GM12874 (cell line): ENCODE measurements around the gene IGSF9B.

ENCODE experiments used
- TF ChIP-seq, protein P1 (sequence below): IDR thresholded peaks from 2 replicates; pipeline ENCODE4 v1.5.1; 2011; ENCODE audit warnings: low read depth, mild to moderate bottlenecking, control low read depth, low read length, moderate library complexity; ENCODE audit not compliant: insufficient read depth

IGSF9B gene

DNA sequence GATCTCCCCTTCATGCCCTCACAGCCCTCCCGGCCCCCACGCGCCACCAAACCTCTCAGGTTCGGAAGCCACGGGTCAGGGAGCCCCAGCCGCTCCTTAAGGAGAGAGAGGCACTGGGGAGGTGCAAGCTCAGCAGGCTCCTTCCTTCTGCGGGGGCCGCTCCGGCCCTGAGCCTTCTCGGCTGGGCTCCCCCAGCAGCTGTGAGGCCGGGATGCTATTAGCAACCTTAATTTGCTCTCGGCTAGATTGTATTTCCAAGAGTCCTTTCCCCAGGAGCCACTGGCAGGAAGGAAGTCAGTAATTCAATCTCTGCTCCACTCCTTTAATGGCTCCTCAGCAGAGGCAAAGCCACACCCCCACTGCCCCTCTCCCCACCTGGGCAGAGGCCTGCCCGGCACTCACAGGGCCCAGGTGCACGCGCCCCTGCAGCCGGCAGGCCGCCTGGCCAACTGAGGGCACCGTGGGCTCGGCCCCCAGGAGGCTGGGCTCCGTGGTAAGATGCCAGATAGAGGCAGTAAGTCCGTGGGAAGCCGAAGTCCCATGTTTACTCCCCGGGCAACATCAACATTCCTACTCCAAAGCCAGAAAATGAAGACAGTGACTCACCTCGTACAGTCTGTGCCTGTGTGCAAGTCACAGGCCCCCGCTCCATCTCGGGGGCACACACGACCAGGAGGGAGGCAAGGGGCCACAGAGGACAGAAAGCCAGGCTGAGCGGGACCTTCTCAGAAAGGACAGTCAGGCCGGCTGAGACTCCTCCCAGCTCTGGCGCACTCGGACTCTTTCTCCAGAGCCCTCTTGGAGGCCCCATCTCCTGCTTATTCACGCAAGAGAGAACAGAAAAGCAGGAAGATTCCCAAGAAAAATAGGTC is 5.2 kb downstream of the IGSF9B start:
- TF ChIP-seq, protein P1, sequence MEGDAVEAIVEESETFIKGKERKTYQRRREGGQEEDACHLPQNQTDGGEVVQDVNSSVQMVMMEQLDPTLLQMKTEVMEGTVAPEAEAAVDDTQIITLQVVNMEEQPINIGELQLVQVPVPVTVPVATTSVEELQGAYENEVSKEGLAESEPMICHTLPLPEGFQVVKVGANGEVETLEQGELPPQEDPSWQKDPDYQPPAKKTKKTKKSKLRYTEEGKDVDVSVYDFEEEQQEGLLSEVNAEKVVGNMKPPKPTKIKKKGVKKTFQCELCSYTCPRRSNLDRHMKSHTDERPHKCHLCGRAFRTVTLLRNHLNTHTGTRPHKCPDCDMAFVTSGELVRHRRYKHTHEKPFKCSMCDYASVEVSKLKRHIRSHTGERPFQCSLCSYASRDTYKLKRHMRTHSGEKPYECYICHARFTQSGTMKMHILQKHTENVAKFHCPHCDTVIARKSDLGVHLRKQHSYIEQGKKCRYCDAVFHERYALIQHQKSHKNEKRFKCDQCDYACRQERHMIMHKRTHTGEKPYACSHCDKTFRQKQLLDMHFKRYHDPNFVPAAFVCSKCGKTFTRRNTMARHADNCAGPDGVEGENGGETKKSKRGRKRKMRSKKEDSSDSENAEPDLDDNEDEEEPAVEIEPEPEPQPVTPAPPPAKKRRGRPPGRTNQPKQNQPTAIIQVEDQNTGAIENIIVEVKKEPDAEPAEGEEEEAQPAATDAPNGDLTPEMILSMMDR = no peak

DNA sequence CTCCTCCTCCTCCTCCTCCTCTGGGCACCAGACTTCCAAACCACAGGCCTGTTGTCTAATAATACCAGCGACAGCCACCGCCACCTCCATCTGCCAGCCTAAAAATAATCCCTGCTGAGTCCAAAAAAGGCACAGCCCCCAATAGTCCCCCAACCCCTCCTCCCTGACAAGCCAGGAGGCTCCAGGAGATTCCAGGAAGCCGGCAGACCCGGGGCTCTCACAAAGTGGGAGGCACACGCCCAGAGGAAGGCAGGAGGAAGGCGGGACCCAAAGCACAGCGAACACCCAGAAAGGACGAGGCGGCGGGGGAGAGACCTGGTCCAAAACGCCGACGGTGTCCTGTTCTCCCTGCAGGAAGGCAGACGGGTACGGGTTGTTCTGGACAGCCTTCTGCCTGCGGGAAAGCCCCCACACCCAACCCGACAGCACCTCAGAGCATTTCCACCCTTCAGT is 5.9 kb downstream of the IGSF9B start:
- TF ChIP-seq, protein P1 = no peak

DNA sequence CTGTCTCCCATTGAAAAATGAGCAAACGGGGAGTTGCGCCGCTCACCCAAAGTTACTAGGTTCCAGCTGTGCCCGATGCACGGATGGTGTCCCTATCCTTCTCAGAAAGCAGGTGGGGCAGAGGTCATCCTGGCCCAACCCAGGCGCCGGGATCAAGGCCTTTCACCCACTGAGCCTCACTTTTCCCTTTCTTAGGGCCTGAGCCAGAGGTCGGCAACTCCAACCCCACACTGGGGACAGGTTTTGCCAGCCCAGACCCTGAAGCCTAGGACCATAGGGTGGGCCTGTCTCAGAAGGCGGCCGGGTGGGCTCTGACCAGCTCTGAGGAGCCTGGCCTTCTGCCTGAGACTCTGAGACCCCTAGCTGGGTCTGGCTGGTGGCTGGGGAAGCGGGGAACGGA is 6.3 kb downstream of the IGSF9B start:
- TF ChIP-seq, protein P1 = no peak

DNA sequence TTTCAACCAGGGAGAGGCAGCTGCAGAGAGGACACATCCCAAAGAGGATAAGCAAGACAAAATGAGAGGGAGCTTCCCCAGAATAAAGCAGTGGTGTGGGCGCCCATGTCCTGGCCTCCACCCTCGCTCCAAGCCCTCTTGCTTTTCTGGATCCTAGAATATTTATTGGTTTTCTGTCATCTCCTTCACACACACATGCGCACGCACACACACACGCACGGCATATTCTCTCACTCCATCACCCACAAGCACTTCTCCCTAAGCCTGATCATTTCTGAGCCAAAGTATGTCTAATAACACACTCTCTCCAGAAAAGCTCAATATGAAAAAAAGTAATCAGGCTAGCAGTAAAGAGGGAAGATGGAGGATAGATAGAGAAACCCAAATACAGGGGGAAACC is 7.6 kb downstream of the IGSF9B start:
- TF ChIP-seq, protein P1 = no peak

DNA sequence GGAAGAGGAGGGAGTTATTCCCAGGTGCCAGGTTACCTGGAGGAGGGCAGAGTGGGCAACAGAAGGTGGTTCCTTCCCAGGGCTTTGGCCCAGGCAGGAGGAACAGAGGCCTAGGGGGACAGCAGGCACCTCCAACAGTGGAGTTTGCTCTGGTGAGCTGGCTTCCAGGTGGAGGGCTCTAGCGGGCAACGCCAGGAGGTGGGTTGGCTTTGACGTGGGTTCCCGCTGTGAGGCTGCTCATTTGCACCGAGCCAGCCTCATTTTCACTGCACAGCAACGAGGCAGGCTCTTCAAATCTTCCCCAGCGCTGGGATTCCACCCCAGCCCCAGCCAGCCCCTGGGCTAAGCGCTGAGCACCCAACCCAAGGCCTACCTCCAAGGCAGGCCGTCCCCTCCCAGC is 8.1 kb downstream of the IGSF9B start:
- TF ChIP-seq, protein P1 = no peak

DNA sequence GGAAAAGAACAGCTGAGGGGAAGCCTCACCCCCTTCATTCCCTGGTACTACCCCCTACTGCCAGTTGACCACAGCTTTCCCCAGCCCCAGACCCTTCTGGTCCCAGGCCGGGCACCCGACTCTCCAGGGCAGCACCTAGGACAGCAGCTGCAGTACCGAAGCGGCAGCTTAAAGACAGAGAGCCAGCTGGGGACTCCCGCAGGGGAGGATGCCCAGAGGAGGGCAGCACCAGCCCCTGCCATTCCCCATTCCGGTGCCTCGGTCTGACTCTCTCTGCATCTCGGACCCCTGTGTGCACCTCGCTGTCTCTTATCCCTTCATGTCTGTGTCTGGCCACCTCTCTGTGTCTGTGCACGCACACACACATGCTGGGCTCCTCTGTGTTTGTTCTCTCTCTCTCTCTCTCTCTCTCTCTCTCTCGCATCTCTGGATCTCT is 9.4 kb downstream of the IGSF9B start:
- TF ChIP-seq, protein P1 = no peak

DNA sequence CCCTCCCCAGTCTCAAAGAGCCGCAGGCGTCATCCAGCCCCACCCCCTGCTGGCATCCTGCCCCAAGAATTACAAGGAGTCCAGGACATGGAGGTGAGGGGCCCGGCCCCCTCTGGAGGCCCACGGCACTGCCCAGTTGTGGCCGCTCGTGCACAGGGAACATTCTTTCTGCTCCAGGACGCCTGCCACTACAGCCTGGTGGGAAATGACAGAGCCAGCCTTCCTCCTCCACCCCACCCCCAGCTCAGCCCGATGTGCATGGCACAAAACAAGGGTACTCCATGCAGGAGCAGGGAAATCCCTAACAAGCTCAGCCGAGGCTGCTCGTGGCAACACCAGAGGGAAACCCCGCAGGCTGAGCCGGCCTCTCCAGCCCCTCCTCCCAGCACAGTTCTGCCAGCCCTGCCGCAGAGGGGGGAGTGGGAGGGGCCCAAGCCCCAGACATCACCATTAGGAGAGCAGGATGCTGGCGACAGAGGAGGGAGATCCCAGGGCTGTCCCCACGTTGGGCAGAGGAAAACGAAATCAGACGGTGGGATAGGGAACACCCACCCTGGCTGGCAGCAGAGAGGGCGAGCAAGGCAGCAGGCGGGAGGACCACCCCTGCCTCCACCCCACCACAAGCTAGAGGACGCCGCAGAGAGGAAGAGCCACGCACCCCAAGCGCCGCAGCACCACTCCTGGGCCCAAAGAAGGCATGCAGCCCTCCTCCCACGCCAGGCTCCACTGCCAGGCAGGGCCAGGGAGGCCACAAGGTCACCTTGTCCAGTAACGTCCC is 10.0 kb downstream of the IGSF9B start:
- TF ChIP-seq, protein P1 = no peak
